Endothelial cell of umbilical vein (primary cell): ENCODE data around the gene PON2. TPM values are rescaled to one million over a fixed set of nuclear protein-coding genes. Genes with fewer than 3 reads are reported as not detected.

ENCODE experiments used
- BruUV-seq: library from RNA; stranded (reverse); fragments of 400-500 nt; replicated peaks from 2 replicates; lab custom pipeline; 2021; lab: Mats Ljungman, UMichigan
- CTCF ChIA-PET: fragments of 300-600, 350-600 bp; sonication (Branson Sonifier 250); formaldehyde crosslinking; loops from one replicate; lab custom pipeline; 2021; ENCODE audit warnings: antibody characterized with exemption, inconsistent platforms; lab: Charles Lee
- POLR2A ChIA-PET: fragments of 300-600, 350-600 bp; sonication (Branson Sonifier 250); formaldehyde crosslinking; loops from one replicate; lab custom pipeline; 2021; ENCODE audit warnings: antibody characterized with exemption, inconsistent platforms; lab: Charles Lee
- DNase-seq: peaks from one replicate; pipeline ENCODE4 v3.0.0-alpha.2; 2011; ENCODE audit warnings: low read depth, low spot score
- FAIRE-seq: peaks from 2 replicates; lab custom pipeline; 2011; peaks lifted over from hg19 to GRCh38; lab: Jason Lieb, UNC
- H2AFZ ChIP-seq: 2 replicates; pipeline ENCODE4 v1.6.0; 2012; ENCODE audit warnings: low read depth, low read length, control low read depth, inconsistent platforms
- H3K27ac ChIP-seq: 2 replicates; pipeline ENCODE4 v1.5.1; 2011; ENCODE audit warnings: low read depth, mild to moderate bottlenecking, control low read depth, low read length, moderate library complexity; ENCODE audit not compliant: insufficient read depth
- H3K27me3 ChIP-seq, 2 experiments: 2 replicates each; pipeline versions ENCODE4 v1.6.0 to v1.6.1; 2011; ENCODE audit warnings: low read length in 2 of 2, mixed read lengths in 1 of 2; ENCODE audit not compliant: control insufficient read depth in 2 of 2, insufficient read depth in 2 of 2
- H3K36me3 ChIP-seq, 2 experiments: 2 replicates in 1 of 2; 3 replicates in 1 of 2; pipeline ENCODE4 v1.5.1; 2011; ENCODE audit warnings: low read length in 2 of 2, mild to moderate bottlenecking in 1 of 2, moderate library complexity in 1 of 2; ENCODE audit not compliant: control insufficient read depth in 2 of 2, insufficient read depth in 2 of 2; ENCODE audit errors: extremely low read depth in 1 of 2
- H3K4me1 ChIP-seq: 3 replicates; pipeline ENCODE4 v1.5.1; 2011; ENCODE audit warnings: mild to moderate bottlenecking, low read length; ENCODE audit not compliant: control insufficient read depth, insufficient read depth; ENCODE audit errors: extremely low read depth
- H3K4me2 ChIP-seq: 2 replicates; pipeline ENCODE4 v1.6.1; 2011; ENCODE audit warnings: low read length, control low read depth, mixed read lengths; ENCODE audit not compliant: insufficient read depth
- H3K4me3 ChIP-seq, 3 experiments: fragments of 200-600 bp in 1 of 3; sonication (generic), shearing (Covaris generic) in 1 of 3; replicated peaks in 1 of 3; 2 replicates each; pipeline ENCODE4 v1.5.1; 2011 to 2016; ENCODE audit warnings: control low read depth in 3 of 3, low read length in 3 of 3, mild to moderate bottlenecking in 2 of 3, inconsistent platforms in 1 of 3, low read depth in 1 of 3, moderate library complexity in 1 of 3; ENCODE audit not compliant: insufficient read depth in 1 of 3
- H3K79me2 ChIP-seq: 2 replicates; pipeline ENCODE4 v1.6.0; 2012; ENCODE audit warnings: low read length, inconsistent platforms; ENCODE audit not compliant: control insufficient read depth, insufficient read depth
- H3K9ac ChIP-seq: replicated peaks from 2 replicates; pipeline ENCODE3; 2011; ENCODE audit warnings: low read length, control low read depth; ENCODE audit not compliant: insufficient read depth; ENCODE audit errors: extremely low read depth
- H3K9me1 ChIP-seq: replicated peaks from 3 replicates; pipeline ENCODE4 v1.6.0; 2011; ENCODE audit warnings: mild to moderate bottlenecking, low read length; ENCODE audit not compliant: control insufficient read depth, insufficient read depth; ENCODE audit errors: extremely low read depth
- H3K9me3 ChIP-seq: replicated peaks from 2 replicates; pipeline ENCODE4 v1.5.1; 2012; ENCODE audit warnings: low read length, inconsistent platforms; ENCODE audit not compliant: control insufficient read depth, insufficient read depth
- H4K20me1 ChIP-seq: replicated peaks from 2 replicates; pipeline ENCODE3; 2011; ENCODE audit warnings: mild to moderate bottlenecking, low read length; ENCODE audit not compliant: control insufficient read depth, insufficient read depth; ENCODE audit errors: extremely low read depth
- CTCF ChIP-seq, 2 donors: IDR thresholded peaks; 1 replicate in 1 of 2; 2 replicates in 1 of 2; pipeline ENCODE4 v1.5.1; 2011; ENCODE audit warnings: low read length in 2 of 2, mild to moderate bottlenecking in 2 of 2, moderate library complexity in 2 of 2, control low read depth in 1 of 2, inconsistent platforms in 1 of 2, low read depth in 1 of 2; ENCODE audit not compliant: insufficient read depth in 1 of 2; ENCODE audit errors: extremely low read depth in 1 of 2
- EZH2 ChIP-seq: IDR thresholded peaks from 2 replicates; pipeline ENCODE4 v1.6.1; 2012; ENCODE audit warnings: borderline replicate concordance, low read depth, mild to moderate bottlenecking, moderate library complexity, low read length, inconsistent platforms; ENCODE audit not compliant: severe bottlenecking
- FOS ChIP-seq: IDR thresholded peaks from 2 replicates; pipeline ENCODE4 v1.6.1; 2011; ENCODE audit warnings: mild to moderate bottlenecking, low read length, moderate library complexity, borderline replicate concordance; ENCODE audit not compliant: insufficient read depth
- GATA2 ChIP-seq: IDR thresholded peaks from 2 replicates; pipeline ENCODE4 v1.7.0; 2011; ENCODE audit warnings: low read depth, mild to moderate bottlenecking, moderate library complexity, mixed read lengths, low read length; ENCODE audit not compliant: insufficient read length, insufficient read depth
- JUN ChIP-seq: IDR thresholded peaks from 2 replicates; pipeline ENCODE4 v1.6.1; 2011; ENCODE audit warnings: borderline replicate concordance, low read depth; ENCODE audit not compliant: insufficient read length, insufficient read depth
- MAX ChIP-seq: IDR thresholded peaks from 2 replicates; pipeline ENCODE4 v1.6.1; 2011; ENCODE audit not compliant: insufficient read depth, insufficient read length
- MYC ChIP-seq: IDR thresholded peaks from one replicate; pipeline ENCODE4 v1.6.1; 2011; ENCODE audit warnings: mild to moderate bottlenecking, low read depth, low read length
- POLR2A ChIP-seq: IDR thresholded peaks from 2 replicates; pipeline ENCODE4 v1.6.1; 2012; ENCODE audit warnings: low read depth, mild to moderate bottlenecking, control low read depth, low read length
- POLR2AphosphoS5 ChIP-seq: IDR thresholded peaks from 2 replicates; pipeline ENCODE4 v1.6.1; 2012; ENCODE audit warnings: low read depth, mild to moderate bottlenecking, control low read depth, low read length, moderate library complexity; ENCODE audit not compliant: insufficient read depth
- dilution Hi-C: fragments of 300-500 bp; cut with MboI; formaldehyde crosslinking; loops from one replicate; pipeline ENCODE4 v1.15.0; 2019; ENCODE audit warnings: low sequenced_read_pairs; ENCODE audit not compliant: extremely low pct_ligation_motif_present
- intact Hi-C: fragments of 100-400 bp; cut with micrococcal nuclease; formaldehyde crosslinking; loops from one replicate; pipeline ENCODE4 v1.10.0; 2022
- polyA plus RNA-seq, 4 experiments: library from polyadenylated mRNA; depleted of rRNA in 3 of 4; stranded (reverse) in 3 of 4; unstranded in 1 of 4; fragments of >200 nt; gene quantifications; 2 replicates each; pipeline versions ENCODE4 v1.2.1 to v1.2.3, GENCODE V29; 2011 to 2012; ENCODE audit warnings: missing spikeins in 1 of 4
- total RNA-seq: library from RNA; stranded (reverse); gene quantifications from 2 replicates; pipeline ENCODE4 v1.2.3, GENCODE V29; 2021

The PON2 gene
- total and polyA plus RNA-seq, 2 donors (not counting 3 experiments of a cell fraction or from before 2014, with no cell fraction given), result 110 to 125 TPM

GRCh38 chr7:95433129-95433528 lies 1.7 kb downstream of the PON2 start:
- Histone ChIP-seq H3K9me3 (no peaks in the 10 kb centered on the region), H3K4me2 (no peak overlapping the region), H4K20me1 (no peaks in the 10 kb centered on the region), H3K27me3 (no peaks in the 10 kb centered on the region), H2AFZ (no peak overlapping the region), H3K9ac (no peak overlapping the region), H3K36me3 (no peaks in the 10 kb centered on the region), H3K9me1 (no peaks in the 10 kb centered on the region), H3K79me2 (peaks cover 32% of the 10 kb centered on the region), H3K4me3 (no peak overlapping the region), H3K27ac (no peak overlapping the region), H3K4me1 (peaks cover 18% of the 10 kb centered on the region)
- no peak for TF ChIP-seq POLR2A
- no peak for TF ChIP-seq EZH2
- no peak for TF ChIP-seq MAX
- TF ChIP-seq POLR2AphosphoS5, result no peak
- no peak for TF ChIP-seq MYC
- no peak for TF ChIP-seq GATA2
- TF ChIP-seq FOS, result no peak
- no peak for TF ChIP-seq CTCF (IDR thresholded peaks at IDR 0.05; ENCODE audit: extremely low read depth in 1 of 2, insufficient read depth in 1 of 2, low read depth in 1 of 2, low read length in 2 of 2)
- no peak for TF ChIP-seq JUN
- no TSS peak for BruUV-seq
- ChIA-PET POLR2A (no interaction called here), CTCF (no interaction called here)
- dilution Hi-C loops, result no loop called here
- DNase-seq (no peak), FAIRE-seq (no peak)
- intact Hi-C loops, result loop anchor here (10.0 kb wide), 1 partner anchor 442 kb away; no protein-coding TSS in a partner anchor
